ENCODE data around the gene RASGRF2. TPM values are rescaled to one million over a fixed set of nuclear protein-coding genes. Genes with fewer than 3 reads are reported as not detected.

Gene RASGRF2
- total RNA-seq, 4 donors from 2014 or later = 1.8 to 4.1 (median 2.5) TPM

DNA sequence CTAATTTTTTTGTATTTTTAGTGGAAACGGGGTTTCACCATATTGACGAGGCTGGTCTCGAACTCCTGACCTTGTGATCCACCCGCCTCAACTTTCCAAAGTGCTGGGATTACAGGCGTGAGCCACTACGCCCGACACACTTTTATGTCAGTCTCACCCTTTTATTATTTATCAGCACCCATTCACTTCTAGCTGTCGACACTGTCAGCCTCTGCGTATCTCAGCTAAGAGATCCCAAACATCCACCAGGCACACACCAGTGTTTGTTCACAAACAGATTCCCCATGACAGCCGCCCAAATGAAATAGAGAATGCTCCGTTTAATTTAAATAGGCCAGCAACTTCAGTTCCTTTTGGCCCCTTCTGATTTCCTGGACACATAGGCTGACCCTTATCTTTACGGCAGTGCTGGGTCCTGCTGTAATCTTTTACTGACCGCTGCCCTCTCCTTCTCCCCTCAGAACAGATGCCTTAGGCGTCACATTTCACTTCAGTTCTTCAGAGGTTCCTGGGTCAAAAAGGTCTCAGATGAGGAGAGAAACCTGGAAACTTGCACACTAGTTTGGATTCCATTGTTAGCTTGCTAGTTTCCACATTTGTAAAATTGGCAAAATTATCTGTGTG, 229.8 kb downstream of the RASGRF2 start:
- Histone ChIP-seq H3K27ac (no peak overlapping the region), H3K36me3 (no peaks in the 10 kb centered on the region), H3K27me3 (no peaks in the 10 kb centered on the region), H3K4me3 (no peak overlapping the region), H3K9me3 (no peaks in the 10 kb centered on the region), H3K4me1 (peaks cover 4% of the 10 kb centered on the region)
- TF ChIP-seq EP300 (IDR thresholded peaks at IDR 0.05) (no peak), CTCF (IDR thresholded peaks at IDR 0.05) (no peak), POLR2A (IDR thresholded peaks at IDR 0.05) (no peak), POLR2AphosphoS5 (IDR thresholded peaks at IDR 0.05) (no peak)
- 88% methylated on average over 14 of the region's 14 CpGs for WGBS
- no peak for DNase-seq (ENCODE audit: low spot score in 2 of 2)

DNA sequence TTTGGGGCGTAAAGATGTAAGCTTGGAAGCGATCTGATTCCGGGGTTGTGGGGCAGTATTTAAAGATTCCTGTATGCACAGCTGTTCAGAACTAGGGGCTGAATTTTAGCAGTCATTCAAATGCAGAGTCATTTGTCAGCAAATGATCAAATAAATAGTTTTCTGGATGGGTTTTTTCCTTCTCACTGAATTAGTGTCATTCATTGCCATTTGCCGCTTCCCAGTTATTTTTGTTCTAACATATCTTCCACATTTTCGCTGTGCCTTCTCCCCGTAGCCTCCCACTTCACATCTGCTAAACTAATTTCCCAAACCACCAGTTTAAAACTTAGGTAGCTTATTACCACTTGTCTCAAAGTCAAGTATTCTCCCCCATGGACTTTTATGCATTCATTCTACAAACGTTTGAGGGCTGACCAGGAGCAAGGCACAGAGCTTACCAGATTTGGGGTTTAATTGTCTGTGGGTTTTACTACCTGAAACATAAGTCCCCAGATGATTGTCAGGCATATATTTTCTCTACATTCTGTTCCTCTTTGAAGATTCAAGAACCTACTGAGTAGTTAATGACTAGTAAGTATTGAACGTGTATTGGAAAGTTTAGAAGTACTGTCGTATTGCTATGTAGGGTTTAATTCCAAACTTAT, 231.7 kb downstream of the RASGRF2 start:
- Histone ChIP-seq H3K4me3 (no peak overlapping the region), H3K4me1 (peaks cover 10% of the 10 kb centered on the region), H3K27ac (no peak overlapping the region), H3K9me3 (no peaks in the 10 kb centered on the region), H3K27me3 (no peaks in the 10 kb centered on the region), H3K36me3 (no peaks in the 10 kb centered on the region)
- 83% methylated on average over 9 of the region's 9 CpGs for WGBS
- DNase-seq (ENCODE audit: low spot score in 2 of 2) = no peak
- TF ChIP-seq POLR2AphosphoS5 (IDR thresholded peaks at IDR 0.05) = no peak
- TF ChIP-seq EP300 (IDR thresholded peaks at IDR 0.05) = no peak
- TF ChIP-seq POLR2A (IDR thresholded peaks at IDR 0.05) = no peak
- TF ChIP-seq CTCF (IDR thresholded peaks at IDR 0.05) = no peak

DNA sequence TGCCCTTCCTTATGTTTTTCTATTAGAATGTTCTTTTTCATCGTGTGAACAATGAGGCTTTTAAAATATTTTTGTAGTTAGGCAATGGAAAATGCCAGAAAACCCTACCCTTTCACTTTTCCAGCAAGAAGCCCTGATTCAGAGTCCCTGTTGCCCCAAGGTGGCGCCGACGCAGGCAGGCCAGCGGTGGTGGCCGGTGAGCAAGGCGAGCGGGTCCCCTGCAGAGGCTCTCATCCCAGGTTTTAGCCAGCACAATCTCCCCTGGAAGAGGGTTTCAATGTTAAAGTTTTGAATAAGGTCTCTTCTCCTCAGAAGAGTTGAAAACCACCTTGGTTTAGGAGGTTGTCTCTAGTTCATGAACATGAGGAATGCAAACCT, 232.2 kb downstream of the RASGRF2 start:
- no peak overlapping the region for H3K4me3 ChIP-seq
- H3K27me3 ChIP-seq = no peaks in the 10 kb centered on the region
- no peak for TF ChIP-seq CTCF (IDR thresholded peaks at IDR 0.05)
- no peak for TF ChIP-seq EP300 (IDR thresholded peaks at IDR 0.05)
- no peak for TF ChIP-seq POLR2AphosphoS5 (IDR thresholded peaks at IDR 0.05)
- no peak for TF ChIP-seq POLR2A (IDR thresholded peaks at IDR 0.05)
- peaks cover 10% of the 10 kb centered on the region for H3K4me1 ChIP-seq
- 71% methylated on average over 8 of the region's 8 CpGs for WGBS
- H3K36me3 ChIP-seq = no peaks in the 10 kb centered on the region
- no peak overlapping the region for H3K27ac ChIP-seq
- no peak for DNase-seq (ENCODE audit: low spot score in 2 of 2)
- H3K9me3 ChIP-seq = no peaks in the 10 kb centered on the region

GRCh38 chr5:81194633-81195334, 234.6 kb downstream of the RASGRF2 start:
- peak; percentile 79 to 86 for DNase-seq (ENCODE audit: low spot score in 2 of 2)

More at GRCh38 chr5:81194633-81195334, 234.6 kb downstream of the RASGRF2 start:
- Histone ChIP-seq H3K36me3 (no peaks in the 10 kb centered on the region), H3K4me1 (peaks cover 10% of the 10 kb centered on the region), H3K9me3 (no peaks in the 10 kb centered on the region), H3K4me3 (no peak overlapping the region), H3K27me3 (no peaks in the 10 kb centered on the region), H3K27ac (no peak overlapping the region)
- WGBS = 27% methylated on average over 30 of the region's 31 CpGs
- peak; percentile 28 to 91 for TF ChIP-seq CTCF (IDR thresholded peaks at IDR 0.05)
- no peak for TF ChIP-seq POLR2A (IDR thresholded peaks at IDR 0.05)

Data from suprapubic skin (tissue), 4 donors.